ENCODE data around the gene VARS1. TPM values are rescaled to one million over a fixed set of nuclear protein-coding genes. Genes with fewer than 3 reads are reported as not detected.
"Not testable (repeated sequence)": the region's sequence is repeated elsewhere in the genome, so short reads cannot be mapped to it uniquely, and the experiment has no call there.

Gene VARS1
- total RNA-seq, 1 donor from 2014 or later: 83.8 TPM

- peak overlapping the region; percentile 84 for H3K4me3 Mint-ChIP-seq
- H3K4me1 Mint-ChIP-seq: peaks cover 11% of the 10 kb centered on the region
- no peaks in the 10 kb centered on the region for H3K27me3 Mint-ChIP-seq (ENCODE audit: low read depth)
- TF ChIP-seq CTCF (IDR thresholded peaks at IDR 0.05; ENCODE audit: unreplicated experiment): no peak
- no peak for DNase-seq (ENCODE audit: low spot score in 2 of 2, unreplicated experiment in 2 of 2)
- no peaks in the 10 kb centered on the region for H3K9me3 Mint-ChIP-seq
- peak overlapping the region; percentile 94 for H3K27ac Mint-ChIP-seq
- peaks cover 3% of the 10 kb centered on the region for H3K36me3 Mint-ChIP-seq
Measured at GRCh38 chr6:31805939-31806469, 10.5 kb upstream of the VARS1 start.

GRCh38 chr6:31801031-31801927 is 5.7 kb upstream of the VARS1 start:
- not testable (repeated sequence) for H3K27me3 Mint-ChIP-seq (ENCODE audit: low read depth); H3K4me3 Mint-ChIP-seq; DNase-seq (ENCODE audit: low spot score in 2 of 2, unreplicated experiment in 2 of 2); H3K4me1 Mint-ChIP-seq; H3K36me3 Mint-ChIP-seq; H3K9me3 Mint-ChIP-seq; H3K27ac Mint-ChIP-seq

GRCh38 chr6:31799781-31800180 is 4.2 kb upstream of the VARS1 start:
- Mint-ChIP-seq H3K36me3 (peaks cover 6% of the 10 kb centered on the region), H3K27ac (no peak overlapping the region), H3K4me1 (no peaks in the 10 kb centered on the region), H3K9me3 (no peaks in the 10 kb centered on the region), H3K4me3 (no peak overlapping the region), H3K27me3 (ENCODE audit: low read depth) (no peaks in the 10 kb centered on the region)
- no peak for TF ChIP-seq CTCF (IDR thresholded peaks at IDR 0.05; ENCODE audit: unreplicated experiment)
- no peak for DNase-seq (ENCODE audit: low spot score in 2 of 2, unreplicated experiment in 2 of 2)

- Mint-ChIP-seq H3K4me1 (peaks cover 10% of the 10 kb centered on the region), H3K27ac (peak overlapping the region; percentile 64), H3K4me3 (no peak overlapping the region), H3K27me3 (ENCODE audit: low read depth) (no peaks in the 10 kb centered on the region), H3K9me3 (no peaks in the 10 kb centered on the region), H3K36me3 (peaks cover 6% of the 10 kb centered on the region)
- no peak for DNase-seq (ENCODE audit: low spot score in 2 of 2, unreplicated experiment in 2 of 2)
- TF ChIP-seq CTCF (IDR thresholded peaks at IDR 0.05; ENCODE audit: unreplicated experiment): no peak
Measured at GRCh38 chr6:31797588-31797987, 2.0 kb upstream of the VARS1 start.

GRCh38 chr6:31796993-31797385 is 1.4 kb upstream of the VARS1 start:
- Mint-ChIP-seq H3K9me3 (no peaks in the 10 kb centered on the region), H3K4me1 (peaks cover 10% of the 10 kb centered on the region), H3K36me3 (peaks cover 6% of the 10 kb centered on the region), H3K4me3 (peak overlapping the region; percentile 57), H3K27ac (peak overlapping the region; percentile 68), H3K27me3 (ENCODE audit: low read depth) (no peaks in the 10 kb centered on the region)
- no peak for TF ChIP-seq CTCF (IDR thresholded peaks at IDR 0.05; ENCODE audit: unreplicated experiment)
- DNase-seq (ENCODE audit: low spot score in 2 of 2, unreplicated experiment in 2 of 2): no peak

- no peak for TF ChIP-seq CTCF (IDR thresholded peaks at IDR 0.05; ENCODE audit: unreplicated experiment)
- peaks cover 8% of the 10 kb centered on the region for H3K36me3 Mint-ChIP-seq
- peak in 1 of 2 experiments; percentile 57 for DNase-seq (ENCODE audit: low spot score in 2 of 2, unreplicated experiment in 2 of 2)
- H3K9me3 Mint-ChIP-seq: no peaks in the 10 kb centered on the region
- peaks cover 12% of the 10 kb centered on the region for H3K4me1 Mint-ChIP-seq
- H3K27ac Mint-ChIP-seq: peak overlapping the region; percentile 100
- H3K27me3 Mint-ChIP-seq (ENCODE audit: low read depth): no peaks in the 10 kb centered on the region
- H3K4me3 Mint-ChIP-seq: peak overlapping the region; percentile 99
Measured at GRCh38 chr6:31794866-31795615, 511 bp downstream of the VARS1 start.

All from mesothelial cell of epicardium (in vitro differentiated cells).